ENCODE measurements around the gene STK25. TPM values are rescaled to one million over a fixed set of nuclear protein-coding genes. Genes with fewer than 3 reads are reported as not detected.

STK25 gene
- total and polyA plus RNA-seq, 5 donors from 2014 or later: 79.7 to 117 (median 93.1) TPM

DNA sequence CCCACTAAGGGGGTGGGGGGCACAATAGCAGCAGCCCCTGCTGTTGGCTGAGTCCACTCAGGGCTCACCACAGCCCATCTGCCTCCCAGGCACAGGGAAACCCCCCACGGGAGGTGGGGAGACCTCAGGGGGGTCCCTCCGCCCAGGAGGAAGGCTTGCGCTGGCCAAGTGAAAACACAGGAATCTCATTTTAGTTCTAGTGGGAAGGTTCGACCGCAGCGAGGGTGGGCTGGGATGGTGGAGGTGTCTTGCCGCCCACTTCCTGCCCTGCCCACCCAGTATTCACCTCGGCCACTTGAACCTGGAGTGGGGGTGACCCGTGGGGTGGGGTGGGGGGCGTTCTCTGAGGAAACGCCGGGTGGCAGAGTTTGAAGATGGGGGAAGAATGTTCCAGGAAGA, 43.2 kb upstream of the STK25 start:
- peaks cover 0 to 9% (median 2%) of the 10 kb centered on the region in 7 donors for H3K9me3 Mint-ChIP-seq
- Histone ChIP-seq H3K9me3 (ENCODE audit: control insufficient read depth in 2 of 2, low read length in 2 of 2) (peaks cover 0 to 2% of the 10 kb centered on the region in 2 experiments), H3K27me3 (ENCODE audit: control insufficient read depth, insufficient read depth, low read length) (no peaks in the 10 kb centered on the region), H3K4me3 (ENCODE audit: low read depth, low read length) (no peak overlapping the region), H3K27ac (ENCODE audit: insufficient read depth, low read length, poor library complexity, severe bottlenecking) (no peak overlapping the region), H3K4me1 (ENCODE audit: control insufficient read depth, insufficient read depth, low read length, poor library complexity, severe bottlenecking) (no peaks in the 10 kb centered on the region), H3K36me3 (ENCODE audit: control insufficient read depth, insufficient read depth, low read length) (no peaks in the 10 kb centered on the region)
- ATAC-seq (ENCODE audit: low read depth in 2 of 2) (no peak), DNase-seq (no peak)
- H3K36me3 Mint-ChIP-seq: no peaks in the 10 kb centered on the region
- H3K27me3 Mint-ChIP-seq: peaks cover 25% of the 10 kb centered on the region
- H3K4me1 Mint-ChIP-seq: peaks cover 0 to 4% (median 0%) of the 10 kb centered on the region in 4 donors
- no peak overlapping the region for H3K27ac Mint-ChIP-seq
- no peak overlapping the region for H3K4me3 Mint-ChIP-seq

DNA sequence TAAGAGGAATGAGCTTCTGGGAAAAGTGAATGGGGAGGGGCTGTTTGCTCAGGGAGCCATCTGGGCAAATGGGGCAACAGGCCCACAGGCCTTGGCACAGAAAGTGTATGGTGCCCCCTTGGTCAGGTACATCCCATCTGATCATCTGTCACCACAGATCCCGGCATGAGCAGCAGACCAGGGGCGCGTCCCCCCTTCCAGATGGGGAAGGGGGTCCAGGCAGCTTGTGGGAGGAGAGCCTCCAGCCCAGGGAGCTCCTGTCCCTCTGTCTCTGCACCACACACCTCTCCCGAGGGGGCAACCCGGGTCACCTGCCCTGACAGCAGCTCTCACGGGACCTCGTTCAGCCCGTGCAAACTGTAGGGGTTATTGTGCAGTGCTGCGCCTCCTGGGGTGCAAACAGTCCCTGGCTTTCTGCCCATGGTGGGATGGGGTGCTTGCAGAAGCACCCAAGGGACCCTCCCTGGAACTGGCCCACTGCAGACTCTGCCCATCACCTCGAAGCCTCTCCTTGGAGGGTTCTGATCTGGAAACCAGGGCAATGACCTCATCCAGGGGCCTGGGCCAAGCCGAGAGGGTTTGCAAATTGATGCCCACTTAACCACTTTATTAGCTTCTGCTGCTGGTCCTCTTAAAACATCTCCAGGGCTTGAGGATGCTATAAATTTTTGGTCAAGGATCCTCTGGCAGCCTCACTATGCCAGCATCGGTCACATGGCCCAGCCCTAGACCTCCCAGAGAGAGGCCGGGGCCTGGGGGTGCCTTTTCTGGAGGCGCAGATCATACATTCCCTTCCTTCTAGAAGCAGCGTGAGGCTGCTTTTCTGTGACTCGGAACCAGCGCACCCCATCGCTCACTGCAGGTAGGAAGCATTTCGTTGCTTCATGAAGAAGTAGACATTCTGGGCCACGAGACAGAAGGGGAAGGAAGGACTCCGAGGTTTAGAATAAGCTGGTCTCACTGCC, 42.5 kb upstream of the STK25 start:
- Mint-ChIP-seq H3K4me1 (peaks cover 0 to 4% (median 0%) of the 10 kb centered on the region in 4 donors), H3K36me3 (no peaks in the 10 kb centered on the region), H3K27ac (no peak overlapping the region), H3K4me3 (no peak overlapping the region), H3K9me3 (peaks cover 0 to 4% (median 1%) of the 10 kb centered on the region in 7 donors), H3K27me3 (peaks cover 19% of the 10 kb centered on the region)
- Histone ChIP-seq H3K4me1 (ENCODE audit: control insufficient read depth, insufficient read depth, low read length, poor library complexity, severe bottlenecking) (no peaks in the 10 kb centered on the region), H3K9me3 (ENCODE audit: control insufficient read depth in 2 of 2, low read length in 2 of 2) (no peaks in the 10 kb centered on the region), H3K36me3 (ENCODE audit: control insufficient read depth, insufficient read depth, low read length) (no peaks in the 10 kb centered on the region), H3K27me3 (ENCODE audit: control insufficient read depth, insufficient read depth, low read length) (no peaks in the 10 kb centered on the region), H3K4me3 (ENCODE audit: low read depth, low read length) (no peak overlapping the region), H3K27ac (ENCODE audit: insufficient read depth, low read length, poor library complexity, severe bottlenecking) (no peak overlapping the region)
- no peak for ATAC-seq (ENCODE audit: low read depth in 2 of 2)
- no peak for DNase-seq

DNA sequence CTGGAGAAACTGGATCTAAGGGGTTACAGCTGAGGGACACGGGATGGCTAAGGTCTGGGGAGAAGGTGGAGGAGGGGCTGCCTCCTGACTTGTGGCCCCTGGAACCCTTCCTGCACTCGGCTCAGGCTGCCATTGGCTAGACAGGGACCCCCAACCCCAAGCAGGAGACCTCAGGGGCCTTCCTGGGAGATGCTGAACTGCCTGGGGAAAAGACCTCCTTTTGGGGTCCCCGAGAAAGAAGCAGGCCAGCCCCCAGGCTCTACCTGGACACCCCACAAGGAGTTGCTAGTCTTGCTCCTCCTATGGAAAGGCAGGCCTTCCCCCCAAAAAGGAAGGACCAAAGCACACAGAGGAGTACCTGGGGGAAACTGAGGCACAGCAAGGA, 40.1 kb upstream of the STK25 start:
- H3K36me3 Mint-ChIP-seq: no peaks in the 10 kb centered on the region

DNA sequence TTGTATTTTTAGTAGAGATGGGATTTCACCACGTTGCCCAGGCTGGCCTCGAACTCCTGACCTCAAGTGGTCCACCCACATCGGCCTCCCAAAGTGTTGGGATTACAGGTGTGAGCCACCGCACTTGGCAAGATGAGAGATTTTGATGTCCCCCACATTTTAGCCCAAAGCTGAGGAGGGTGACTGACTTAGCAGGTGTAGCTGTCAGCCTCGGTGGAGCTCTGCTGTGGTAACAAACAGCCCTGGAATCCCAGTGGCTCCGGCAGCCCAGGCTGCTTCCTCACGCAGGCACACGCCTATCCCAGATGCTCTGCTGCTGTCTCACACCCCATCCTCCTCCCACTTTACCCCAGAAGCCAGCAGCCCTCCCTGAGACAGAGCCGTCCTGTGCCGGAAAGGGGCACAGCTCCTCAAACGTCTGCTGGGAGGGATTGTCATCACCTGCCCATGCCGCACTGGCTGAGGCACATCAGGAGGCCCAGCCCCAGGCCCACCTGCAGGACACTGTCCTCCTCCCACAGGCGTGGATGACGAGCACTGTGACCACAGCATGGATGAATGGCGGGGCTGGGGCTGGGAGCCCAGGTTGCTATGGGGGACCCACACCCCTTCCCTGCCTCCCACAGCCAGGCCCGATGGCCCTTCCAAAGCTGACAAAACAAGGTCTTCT, 39.5 kb upstream of the STK25 start:
- no peak overlapping the region for H3K4me3 ChIP-seq (ENCODE audit: low read depth, low read length)
- Mint-ChIP-seq H3K27ac (no peak overlapping the region), H3K27me3 (peaks cover 15% of the 10 kb centered on the region), H3K9me3 (peaks cover 0 to 3% (median 0%) of the 10 kb centered on the region in 7 donors), H3K4me1 (peaks cover 0 to 2% (median 0%) of the 10 kb centered on the region in 4 donors), H3K4me3 (no peak overlapping the region), H3K36me3 (no peaks in the 10 kb centered on the region)
- DNase-seq (no peak), ATAC-seq (ENCODE audit: low read depth in 2 of 2) (no peak)
- H3K27ac ChIP-seq (ENCODE audit: insufficient read depth, low read length, poor library complexity, severe bottlenecking): no peak overlapping the region
- H3K36me3 ChIP-seq (ENCODE audit: control insufficient read depth, insufficient read depth, low read length): no peaks in the 10 kb centered on the region
- H3K9me3 ChIP-seq (ENCODE audit: control insufficient read depth in 2 of 2, low read length in 2 of 2): no peaks in the 10 kb centered on the region
- H3K27me3 ChIP-seq (ENCODE audit: control insufficient read depth, insufficient read depth, low read length): peaks cover 6% of the 10 kb centered on the region
- no peaks in the 10 kb centered on the region for H3K4me1 ChIP-seq (ENCODE audit: control insufficient read depth, insufficient read depth, low read length, poor library complexity, severe bottlenecking)

More for the DNA sequence above, 40.1 kb upstream of the STK25 start:
- ATAC-seq (ENCODE audit: low read depth in 2 of 2): no peak
- Mint-ChIP-seq H3K27me3 (peaks cover 10% of the 10 kb centered on the region), H3K4me3 (no peak overlapping the region), H3K9me3 (peaks cover 0 to 3% (median 0%) of the 10 kb centered on the region in 7 donors), H3K27ac (no peak overlapping the region), H3K4me1 (peaks cover 0 to 2% (median 0%) of the 10 kb centered on the region in 4 donors)
- no peaks in the 10 kb centered on the region for H3K4me1 ChIP-seq (ENCODE audit: control insufficient read depth, insufficient read depth, low read length, poor library complexity, severe bottlenecking)
- H3K4me3 ChIP-seq (ENCODE audit: low read depth, low read length): no peak overlapping the region
- peaks cover 6% of the 10 kb centered on the region for H3K27me3 ChIP-seq (ENCODE audit: control insufficient read depth, insufficient read depth, low read length)
- H3K36me3 ChIP-seq (ENCODE audit: control insufficient read depth, insufficient read depth, low read length): no peaks in the 10 kb centered on the region
- DNase-seq: no peak
- no peaks in the 10 kb centered on the region for H3K9me3 ChIP-seq (ENCODE audit: control insufficient read depth in 2 of 2, low read length in 2 of 2)
- no peak overlapping the region for H3K27ac ChIP-seq (ENCODE audit: insufficient read depth, low read length, poor library complexity, severe bottlenecking)

DNA sequence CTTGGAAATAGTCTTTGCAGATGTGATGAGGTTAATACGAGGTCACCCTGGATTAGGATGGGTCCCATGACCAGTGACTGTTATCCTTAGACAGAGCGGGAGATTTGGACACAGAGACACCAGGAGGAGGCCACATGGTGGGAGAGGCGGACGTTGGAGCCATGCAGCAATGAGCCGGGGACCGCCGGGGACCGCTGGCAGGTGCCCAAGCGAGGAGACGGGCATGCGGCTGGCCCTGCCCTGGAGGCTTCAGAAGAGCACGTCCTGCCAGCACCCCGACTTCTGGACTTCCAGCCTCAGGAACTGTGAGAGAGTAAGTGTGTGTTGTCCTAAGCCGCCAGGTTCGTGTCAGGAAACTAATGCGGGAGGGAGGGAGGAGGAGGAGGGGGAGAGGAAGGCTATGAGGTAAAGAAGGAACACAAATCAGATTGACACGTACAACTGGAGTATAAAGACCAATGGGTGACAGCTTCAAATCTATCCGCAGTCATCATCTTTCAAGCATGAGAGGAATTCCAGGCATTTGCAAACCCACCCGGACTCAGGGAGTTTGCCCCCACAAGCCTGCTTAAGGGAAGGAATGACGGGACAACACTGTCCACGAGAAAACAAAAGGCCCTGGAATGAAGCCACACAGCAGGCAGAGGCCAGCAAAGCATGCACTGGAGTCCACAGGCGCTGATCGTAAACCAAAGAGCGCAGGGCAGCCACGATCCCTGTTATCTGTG, 38.6 kb upstream of the STK25 start:
- Mint-ChIP-seq H3K27ac (no peak overlapping the region), H3K4me3 (peak overlapping the region in 1 of 4 donors; percentile 56), H3K9me3 (peaks cover 0 to 3% (median 0%) of the 10 kb centered on the region in 7 donors), H3K27me3 (peaks cover 21% of the 10 kb centered on the region), H3K4me1 (peaks cover 0 to 2% (median 0%) of the 10 kb centered on the region in 4 donors), H3K36me3 (no peaks in the 10 kb centered on the region)
- Histone ChIP-seq H3K4me1 (ENCODE audit: control insufficient read depth, insufficient read depth, low read length, poor library complexity, severe bottlenecking) (no peaks in the 10 kb centered on the region), H3K4me3 (ENCODE audit: low read depth, low read length) (no peak overlapping the region), H3K27me3 (ENCODE audit: control insufficient read depth, insufficient read depth, low read length) (peaks cover 6% of the 10 kb centered on the region), H3K9me3 (ENCODE audit: control insufficient read depth in 2 of 2, low read length in 2 of 2) (no peaks in the 10 kb centered on the region), H3K36me3 (ENCODE audit: control insufficient read depth, insufficient read depth, low read length) (no peaks in the 10 kb centered on the region), H3K27ac (ENCODE audit: insufficient read depth, low read length, poor library complexity, severe bottlenecking) (no peak overlapping the region)
- no peak for DNase-seq
- ATAC-seq (ENCODE audit: low read depth in 2 of 2): no peak

GRCh38 chr2:241545523-241546473, 37.4 kb upstream of the STK25 start:
- H3K27me3 ChIP-seq (ENCODE audit: control insufficient read depth, insufficient read depth, low read length): peaks cover 6% of the 10 kb centered on the region
- Mint-ChIP-seq H3K4me1 (peaks cover 0 to 2% (median 0%) of the 10 kb centered on the region in 4 donors), H3K27me3 (peaks cover 21% of the 10 kb centered on the region), H3K9me3 (peaks cover 0 to 3% (median 0%) of the 10 kb centered on the region in 7 donors), H3K27ac (no peak overlapping the region), H3K36me3 (no peaks in the 10 kb centered on the region), H3K4me3 (no peak overlapping the region)
- no peak overlapping the region for H3K27ac ChIP-seq (ENCODE audit: insufficient read depth, low read length, poor library complexity, severe bottlenecking)
- H3K36me3 ChIP-seq (ENCODE audit: control insufficient read depth, insufficient read depth, low read length): no peaks in the 10 kb centered on the region
- ATAC-seq (ENCODE audit: low read depth in 2 of 2) (no peak), DNase-seq (no peak)
- no peak overlapping the region for H3K4me3 ChIP-seq (ENCODE audit: low read depth, low read length)
- no peaks in the 10 kb centered on the region for H3K9me3 ChIP-seq (ENCODE audit: control insufficient read depth in 2 of 2, low read length in 2 of 2)
- H3K4me1 ChIP-seq (ENCODE audit: control insufficient read depth, insufficient read depth, low read length, poor library complexity, severe bottlenecking): peaks cover 8% of the 10 kb centered on the region

Data from CD4-positive, CD25-positive, alpha-beta regulatory T cell (primary cell).